ENCODE measurements around the gene EDA. TPM values are rescaled to one million over a fixed set of nuclear protein-coding genes. Genes with fewer than 3 reads are reported as not detected.

EDA gene
- total RNA-seq, 4 donors from 2014 or later: 6.2 to 27.0 (median 14.2) TPM

- no peaks in the 10 kb centered on the region for H3K27me3 ChIP-seq
- no peaks in the 10 kb centered on the region for H3K4me1 ChIP-seq
- intact Hi-C loops (cut with DNase I): loop anchor here (10.0 kb wide), 1 partner anchor 64 kb away; no protein-coding TSS in a partner anchor
- H3K9me3 ChIP-seq: no peaks in the 10 kb centered on the region
- 18% methylated on average over 3 to 4 of the region's 4 CpGs for WGBS, 2 donors
- DNase-seq: peak in 1 of 2 donors; percentile 29
- H3K4me3 ChIP-seq (replicated peaks in 1 of 3): no peak overlapping the region
- no peak overlapping the region for H3K27ac ChIP-seq
- H3K36me3 ChIP-seq: no peaks in the 10 kb centered on the region
- no peak for TF ChIP-seq POLR2A (IDR thresholded peaks at IDR 0.05)
- TF ChIP-seq CTCF (IDR thresholded peaks at IDR 0.05): peak; percentile 25 to 62 (median 52)
These were observed 414.4 kb downstream of the EDA start for GRCh38 chrX:70030301-70030767.

GRCh38 chrX:70032792-70033191 lies 416.9 kb downstream of the EDA start:
- TF ChIP-seq CTCF (IDR thresholded peaks at IDR 0.05) (no peak), POLR2A (IDR thresholded peaks at IDR 0.05) (no peak)

GRCh38 chrX:70033348-70034051 lies 417.6 kb downstream of the EDA start:
- no peaks in the 10 kb centered on the region for H3K27me3 ChIP-seq
- no peaks in the 10 kb centered on the region for H3K4me1 ChIP-seq
- TF ChIP-seq POLR2A (IDR thresholded peaks at IDR 0.05): no peak
- TF ChIP-seq CTCF (IDR thresholded peaks at IDR 0.05): peak in 4 of 6 experiments; percentile 21 to 51 (median 40)
- H3K4me3 ChIP-seq (replicated peaks in 1 of 3): no peak overlapping the region
- peak; percentile 9 to 13 for DNase-seq
- 57 to 77% methylated on average over 7 to 9 of the region's 10 CpGs for WGBS, 2 donors
- intact Hi-C loops (cut with DNase I): loop anchor here (10.0 kb wide), 1 partner anchor 61 kb away; no protein-coding TSS in a partner anchor
- no peak overlapping the region for H3K27ac ChIP-seq
- no peaks in the 10 kb centered on the region for H3K36me3 ChIP-seq
- H3K9me3 ChIP-seq: no peaks in the 10 kb centered on the region

More at GRCh38 chrX:70032792-70033191, 416.9 kb downstream of the EDA start:
- no peaks in the 10 kb centered on the region for H3K9me3 ChIP-seq
- no peak overlapping the region for H3K27ac ChIP-seq
- intact Hi-C loops (cut with DNase I): loop anchor here (10.0 kb wide), 1 partner anchor 62 kb away; no protein-coding TSS in a partner anchor
- DNase-seq: no peak
- H3K4me1 ChIP-seq: no peaks in the 10 kb centered on the region
- H3K4me3 ChIP-seq (replicated peaks in 1 of 3): no peak overlapping the region
- no peaks in the 10 kb centered on the region for H3K36me3 ChIP-seq
- 58 to 66% methylated on average over 2 of the region's 2 CpGs for WGBS, 2 donors
- H3K27me3 ChIP-seq: no peaks in the 10 kb centered on the region

DNA sequence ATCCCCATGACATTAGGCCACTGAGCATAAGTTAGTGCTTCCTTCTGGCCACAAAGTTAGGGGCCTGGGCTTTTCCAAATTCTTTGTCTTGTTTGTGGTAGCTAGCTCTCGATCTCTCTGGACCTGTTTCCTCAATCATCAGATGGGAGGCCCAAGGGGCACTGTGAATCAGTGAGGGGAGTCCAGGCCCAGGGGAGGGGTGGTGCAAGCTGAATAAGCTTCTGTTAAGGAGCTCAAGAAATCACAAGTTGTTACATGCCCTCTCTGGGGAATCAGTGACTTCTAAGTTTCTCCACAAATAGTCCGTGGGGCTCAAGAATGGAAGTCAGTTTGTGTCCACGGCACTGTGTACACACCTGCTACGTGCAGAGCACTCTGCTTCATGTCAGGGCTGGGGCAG lies 418.7 kb downstream of the EDA start:
- Histone ChIP-seq H3K4me3 (replicated peaks in 1 of 3) (no peak overlapping the region), H3K27ac (no peak overlapping the region), H3K36me3 (no peaks in the 10 kb centered on the region), H3K4me1 (no peaks in the 10 kb centered on the region), H3K9me3 (no peaks in the 10 kb centered on the region), H3K27me3 (no peaks in the 10 kb centered on the region)
- intact Hi-C loops (cut with DNase I): loop anchor here (5.0 to 10.0 kb wide), 2 partner anchors 60 to 492 kb away; no protein-coding TSS in a partner anchor
- WGBS, 2 donors: 83 to 93% methylated on average over 1 to 3 of the region's 4 CpGs
- TF ChIP-seq POLR2A (IDR thresholded peaks at IDR 0.05): no peak
- TF ChIP-seq CTCF (IDR thresholded peaks at IDR 0.05): no peak
- no peak for DNase-seq

DNA sequence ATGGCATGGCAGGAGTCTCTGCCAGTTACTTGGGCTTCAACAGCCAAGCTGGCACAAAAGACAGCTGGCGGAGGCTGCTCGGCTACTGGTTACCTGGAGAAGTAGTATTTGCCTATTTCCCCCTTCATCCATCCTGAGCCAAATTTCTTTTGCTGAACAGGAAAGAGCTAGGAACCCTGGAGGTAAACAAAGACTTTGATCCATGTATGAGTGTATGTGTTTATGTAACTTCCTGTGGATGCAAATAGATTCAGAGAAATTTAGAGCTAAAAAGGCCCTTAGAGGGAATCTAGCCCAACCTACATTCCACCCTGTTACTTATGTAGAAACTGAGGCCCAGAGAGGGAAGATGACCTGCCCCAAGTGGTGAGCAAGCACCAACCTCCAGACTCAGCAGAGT lies 422.6 kb downstream of the EDA start:
- TF ChIP-seq POLR2A (IDR thresholded peaks at IDR 0.05): no peak
- TF ChIP-seq CTCF (IDR thresholded peaks at IDR 0.05): no peak
- 97 to 100% methylated on average over 2 of the region's 2 CpGs for WGBS, 2 donors
- Histone ChIP-seq H3K4me1 (no peaks in the 10 kb centered on the region), H3K4me3 (replicated peaks in 1 of 3) (no peak overlapping the region), H3K27me3 (no peaks in the 10 kb centered on the region), H3K9me3 (no peaks in the 10 kb centered on the region), H3K36me3 (no peaks in the 10 kb centered on the region), H3K27ac (no peak overlapping the region)
- DNase-seq: no peak
- intact Hi-C loops (cut with DNase I): loop anchor here (5.0 to 10.0 kb wide), 2 partner anchors 56 to 496 kb away; no protein-coding TSS in a partner anchor

Data from thyroid gland (tissue), 4 donors.